Measurements from ENCODE around the gene JMJD4. TPM values are rescaled to one million over a fixed set of nuclear protein-coding genes. Genes with fewer than 3 reads are reported as not detected.

The JMJD4 gene
- polyA plus RNA-seq, 3 donors = 7.9 to 11.2 (median 11.2) TPM

GRCh38 chr1:227741166-227741870 lies 6.2 kb upstream of the JMJD4 start:
- no peaks in the 10 kb centered on the region for H3K9me3 ChIP-seq (replicated peaks in 1 of 2; ENCODE audit: control insufficient read depth in 1 of 2, insufficient read depth in 1 of 2, low read length in 2 of 2)
- no peak overlapping the region for H3K27ac Mint-ChIP-seq
- H3K27me3 ChIP-seq (ENCODE audit: control insufficient read depth in 2 of 2, insufficient read depth in 2 of 2, low read length in 2 of 2) = no peaks in the 10 kb centered on the region
- H3K4me2 ChIP-seq (replicated peaks; ENCODE audit: extremely low read depth, low read length, poor library complexity, severe bottlenecking) = no peak overlapping the region
- no peak overlapping the region for H3K27ac ChIP-seq (ENCODE audit: low read depth in 1 of 2, low read length in 2 of 2)
- no peaks in the 10 kb centered on the region for H3K9me3 Mint-ChIP-seq
- no peak overlapping the region for H3K4me3 Mint-ChIP-seq
- no peaks in the 10 kb centered on the region for H3K36me3 ChIP-seq (replicated peaks in 1 of 2; ENCODE audit: control insufficient read depth in 1 of 2, insufficient read depth in 2 of 2, low read length in 2 of 2)
- H3K9ac ChIP-seq (ENCODE audit: insufficient read depth, low read length, poor library complexity, severe bottlenecking) = no peak overlapping the region
- H4K20me1 ChIP-seq (ENCODE audit: insufficient read depth, low read length) = peaks cover 5% of the 10 kb centered on the region
- intact Hi-C loops (cut with micrococcal nuclease) = no loop called here
- DNase-seq = no peak
- peaks cover 5% of the 10 kb centered on the region for H3K4me1 Mint-ChIP-seq
- H3K4me3 ChIP-seq (replicated peaks in 1 of 3; ENCODE audit: low read depth in 2 of 3, low read length in 3 of 3) = no peak overlapping the region
- peaks cover 22% of the 10 kb centered on the region for H3K79me2 ChIP-seq (ENCODE audit: insufficient read depth, low read length)
- peaks cover 0 to under 1% (median 0%) of the 10 kb centered on the region in 3 donors for H3K27me3 Mint-ChIP-seq (ENCODE audit: low read depth in 3 of 3)
- TF ChIP-seq, protein P1, sequence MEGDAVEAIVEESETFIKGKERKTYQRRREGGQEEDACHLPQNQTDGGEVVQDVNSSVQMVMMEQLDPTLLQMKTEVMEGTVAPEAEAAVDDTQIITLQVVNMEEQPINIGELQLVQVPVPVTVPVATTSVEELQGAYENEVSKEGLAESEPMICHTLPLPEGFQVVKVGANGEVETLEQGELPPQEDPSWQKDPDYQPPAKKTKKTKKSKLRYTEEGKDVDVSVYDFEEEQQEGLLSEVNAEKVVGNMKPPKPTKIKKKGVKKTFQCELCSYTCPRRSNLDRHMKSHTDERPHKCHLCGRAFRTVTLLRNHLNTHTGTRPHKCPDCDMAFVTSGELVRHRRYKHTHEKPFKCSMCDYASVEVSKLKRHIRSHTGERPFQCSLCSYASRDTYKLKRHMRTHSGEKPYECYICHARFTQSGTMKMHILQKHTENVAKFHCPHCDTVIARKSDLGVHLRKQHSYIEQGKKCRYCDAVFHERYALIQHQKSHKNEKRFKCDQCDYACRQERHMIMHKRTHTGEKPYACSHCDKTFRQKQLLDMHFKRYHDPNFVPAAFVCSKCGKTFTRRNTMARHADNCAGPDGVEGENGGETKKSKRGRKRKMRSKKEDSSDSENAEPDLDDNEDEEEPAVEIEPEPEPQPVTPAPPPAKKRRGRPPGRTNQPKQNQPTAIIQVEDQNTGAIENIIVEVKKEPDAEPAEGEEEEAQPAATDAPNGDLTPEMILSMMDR (IDR thresholded peaks at IDR 0.05) = no peak
- H3K4me1 ChIP-seq (ENCODE audit: control insufficient read depth in 1 of 2, insufficient read depth in 2 of 2, low read length in 2 of 2) = peaks cover 0 to 3% of the 10 kb centered on the region in 2 donors
- 90% methylated on average over 17 of the region's 17 CpGs for WGBS (ENCODE audit: insufficient coverage)
- no peak overlapping the region for H2AFZ ChIP-seq (ENCODE audit: insufficient read depth, low read depth, low read length, poor library complexity, severe bottlenecking)
- peaks cover 2 to 5% of the 10 kb centered on the region in 2 donors for H3K36me3 Mint-ChIP-seq

DNA sequence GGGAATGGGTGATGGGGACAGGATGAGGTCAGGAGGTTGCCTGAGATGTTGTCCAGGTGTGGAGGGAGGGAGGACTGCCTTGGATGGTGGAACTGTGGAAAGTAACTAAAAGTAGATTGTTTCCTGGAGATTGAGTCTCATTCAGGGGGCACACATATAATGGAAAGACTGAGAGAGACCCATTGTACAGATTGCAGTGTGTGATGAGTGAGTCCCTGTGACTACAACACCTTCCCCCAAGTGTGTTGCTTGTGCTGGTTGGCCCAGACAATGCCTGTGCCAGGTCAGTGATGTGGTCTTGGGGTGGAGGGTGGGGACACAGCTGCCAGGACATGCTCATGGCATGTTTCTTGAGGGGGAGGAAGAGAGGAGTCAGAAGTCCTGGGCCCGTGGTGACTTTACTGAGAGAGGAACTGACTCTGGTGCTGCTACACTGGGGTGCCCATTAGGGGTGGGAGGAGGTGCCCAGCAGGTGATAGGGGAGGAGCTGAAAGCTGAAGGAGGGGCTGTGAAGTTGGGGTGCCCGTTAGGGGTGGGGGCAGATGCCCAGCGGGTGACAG lies 5.4 kb upstream of the JMJD4 start:
- Mint-ChIP-seq H3K27ac (peak overlapping the region in 1 of 7 donors; percentile 5), H3K36me3 (peaks cover 2 to 5% of the 10 kb centered on the region in 2 donors), H3K4me1 (peaks cover 10% of the 10 kb centered on the region), H3K4me3 (no peak overlapping the region), H3K27me3 (ENCODE audit: low read depth in 3 of 3) (peaks cover 0 to 2% (median 0%) of the 10 kb centered on the region in 3 donors), H3K9me3 (no peaks in the 10 kb centered on the region)
- 81% methylated on average over 3 of the region's 3 CpGs for WGBS (ENCODE audit: insufficient coverage)
- TF ChIP-seq, protein P1 (IDR thresholded peaks at IDR 0.05) = no peak
- no peak for DNase-seq
- Histone ChIP-seq H2AFZ (ENCODE audit: insufficient read depth, low read depth, low read length, poor library complexity, severe bottlenecking) (no peak overlapping the region), H3K9me3 (replicated peaks in 1 of 2; ENCODE audit: control insufficient read depth in 1 of 2, insufficient read depth in 1 of 2, low read length in 2 of 2) (no peaks in the 10 kb centered on the region), H3K9ac (ENCODE audit: insufficient read depth, low read length, poor library complexity, severe bottlenecking) (no peak overlapping the region), H3K36me3 (replicated peaks in 1 of 2; ENCODE audit: control insufficient read depth in 1 of 2, insufficient read depth in 2 of 2, low read length in 2 of 2) (no peaks in the 10 kb centered on the region), H3K79me2 (ENCODE audit: insufficient read depth, low read length) (peaks cover 30% of the 10 kb centered on the region), H3K4me2 (replicated peaks; ENCODE audit: extremely low read depth, low read length, poor library complexity, severe bottlenecking) (no peak overlapping the region), H3K4me1 (ENCODE audit: control insufficient read depth in 1 of 2, insufficient read depth in 2 of 2, low read length in 2 of 2) (peaks cover 7 to 11% of the 10 kb centered on the region in 2 donors), H3K27me3 (ENCODE audit: control insufficient read depth in 2 of 2, insufficient read depth in 2 of 2, low read length in 2 of 2) (no peaks in the 10 kb centered on the region), H4K20me1 (ENCODE audit: insufficient read depth, low read length) (peaks cover 5% of the 10 kb centered on the region), H3K4me3 (replicated peaks in 1 of 3; ENCODE audit: low read depth in 2 of 3, low read length in 3 of 3) (no peak overlapping the region), H3K27ac (ENCODE audit: low read depth in 1 of 2, low read length in 2 of 2) (no peak overlapping the region)
- intact Hi-C loops (cut with micrococcal nuclease) = no loop called here

Measured in CD14-positive monocyte (primary cell).